ENCODE results near the gene C14orf119.

- TF ChIP-seq CTCF (IDR thresholded peaks at IDR 0.05) (no peak), POLR2AphosphoS5 (IDR thresholded peaks at IDR 0.05) (no peak), POLR2A (IDR thresholded peaks at IDR 0.05) (no peak)
Observed at GRCh38 chr14:23093526-23093925, 1.8 kb upstream of the C14orf119 start.

Measured in breast epithelium (tissue), 3 donors.